H1 (cell line): ENCODE results near the gene PBX3. TPM values are rescaled to one million over a fixed set of nuclear protein-coding genes. Genes with fewer than 3 reads are reported as not detected.

Source experiments
- CTCF ChIA-PET: fragments of 300-600 bp; sonication (Branson Sonifier 250); formaldehyde crosslinking; loops from one replicate; lab custom pipeline; 2021; ENCODE audit not compliant: partially characterized antibody; lab: Charles Lee
- POLR2A ChIA-PET: fragments of 300-600 bp; sonication (Branson Sonifier 250); formaldehyde crosslinking; loops from one replicate; lab custom pipeline; 2021; ENCODE audit warnings: inconsistent platforms; ENCODE audit not compliant: partially characterized antibody; lab: Charles Lee
- DNase-seq, 2 experiments: peaks; one replicate each; pipeline versions ENCODE4 v3.0.0 to v3.0.0-alpha.2; 2010 to 2022; ENCODE audit warnings: low spot score in 2 of 2, low read depth in 1 of 2, mixed read lengths in 1 of 2
- FAIRE-seq: peaks from 2 replicates; lab custom pipeline; 2011; peaks lifted over from hg19 to GRCh38; lab: Jason Lieb, UNC
- H2AFZ ChIP-seq: 2 replicates; pipeline ENCODE4 v1.8.1; 2012; ENCODE audit warnings: low read length, inconsistent platforms
- H2AK5ac ChIP-seq: 2 replicates; pipeline ENCODE4 v1.6.1; 2013; ENCODE audit warnings: low read depth, low read length
- H2BK120ac ChIP-seq: replicated peaks from 2 replicates; pipeline ENCODE3; 2013; ENCODE audit warnings: low read depth, low read length, inconsistent platforms
- H2BK12ac ChIP-seq: 2 replicates; pipeline ENCODE4 v1.6.1; 2013; ENCODE audit warnings: low read depth, low read length
- H2BK15ac ChIP-seq: 2 replicates; pipeline ENCODE4 v1.6.1; 2013; ENCODE audit warnings: low read length
- H2BK20ac ChIP-seq: 2 replicates; pipeline ENCODE4 v1.6.1; 2013; ENCODE audit warnings: low read length
- H2BK5ac ChIP-seq: 2 replicates; pipeline ENCODE4 v1.6.1; 2013; ENCODE audit warnings: low read depth, low read length
- H3K14ac ChIP-seq: 2 replicates; pipeline ENCODE4 v1.6.1; 2013; ENCODE audit warnings: inconsistent platforms; ENCODE audit not compliant: insufficient read length
- H3K18ac ChIP-seq: 2 replicates; pipeline ENCODE4 v1.6.1; 2013; ENCODE audit warnings: low read length; ENCODE audit errors: extremely low read depth
- H3K23ac ChIP-seq: 2 replicates; pipeline ENCODE4 v1.6.1; 2013; ENCODE audit warnings: inconsistent platforms; ENCODE audit not compliant: insufficient read length
- H3K23me2 ChIP-seq: 2 replicates; pipeline ENCODE4 v1.6.1; 2013; ENCODE audit warnings: low read depth, low read length
- H3K27ac ChIP-seq: 2 replicates; pipeline ENCODE4 v1.6.1; 2011; ENCODE audit warnings: low read depth, low read length, inconsistent platforms
- H3K27me3 ChIP-seq, 4 experiments: replicated peaks in 1 of 4; 1 replicate in 1 of 4; 2 replicates in 3 of 4; pipeline versions ENCODE4 v1.6.1 to v1.8.1; 2011 to 2013; ENCODE audit warnings: low read length in 3 of 4, mild to moderate bottlenecking in 3 of 4, inconsistent platforms in 2 of 4, mixed read lengths in 2 of 4, moderate library complexity in 1 of 4; ENCODE audit not compliant: control insufficient read depth in 3 of 4, insufficient read depth in 3 of 4; ENCODE audit errors: extremely low read depth in 1 of 4
- H3K36me3 ChIP-seq, 4 experiments: 2 replicates each; pipeline versions ENCODE4 v1.6.1 to v1.8.1; 2011 to 2013; ENCODE audit warnings: mild to moderate bottlenecking in 4 of 4, low read length in 3 of 4, moderate library complexity in 2 of 4, control low read depth in 1 of 4, inconsistent platforms in 1 of 4; ENCODE audit not compliant: insufficient read depth in 4 of 4, control insufficient read depth in 2 of 4
- H3K4ac ChIP-seq: replicated peaks from 2 replicates; pipeline ENCODE3; 2013; ENCODE audit warnings: low read length, low read depth, mixed read lengths, inconsistent platforms; ENCODE audit not compliant: insufficient read length
- H3K4me1 ChIP-seq, 4 experiments: replicated peaks in 1 of 4; 1 replicate in 1 of 4; 2 replicates in 3 of 4; pipeline versions ENCODE4 v1.6.1 to v1.8.1; 2011 to 2013; ENCODE audit warnings: low read length in 3 of 4, inconsistent platforms in 2 of 4, mixed read lengths in 1 of 4; ENCODE audit not compliant: insufficient read depth in 4 of 4, control insufficient read depth in 3 of 4
- H3K4me2 ChIP-seq, 2 experiments: 2 replicates each; pipeline versions ENCODE4 v1.6.1 to v1.8.1; 2011 to 2013; ENCODE audit warnings: low read depth in 2 of 2, low read length in 2 of 2, control low read depth in 1 of 2, inconsistent platforms in 1 of 2, mild to moderate bottlenecking in 1 of 2; ENCODE audit not compliant: insufficient read depth in 1 of 2
- H3K4me3 ChIP-seq, 4 experiments: fragments of 200-600, 300-600 bp in 1 of 4; sonication (generic), shearing (Covaris generic), sonication (Bioruptor Twin) in 1 of 4; 2 replicates each; pipeline versions ENCODE4 v1.5.1 to v1.8.1; 2011 to 2016; ENCODE audit warnings: low read length in 4 of 4, low read depth in 3 of 4, control low read depth in 2 of 4, inconsistent platforms in 2 of 4, mild to moderate bottlenecking in 2 of 4, mixed read lengths in 1 of 4, moderate library complexity in 1 of 4; ENCODE audit not compliant: insufficient read depth in 2 of 4; ENCODE audit errors: extremely low read depth in 1 of 4
- H3K56ac ChIP-seq: replicated peaks from 2 replicates; pipeline ENCODE3; 2013; ENCODE audit warnings: low read depth, mild to moderate bottlenecking, mixed read lengths, low read length, inconsistent platforms; ENCODE audit not compliant: insufficient read length
- H3K79me1 ChIP-seq: 2 replicates; pipeline ENCODE4 v1.6.1; 2013; ENCODE audit warnings: low read depth, low read length, control low read depth
- H3K79me2 ChIP-seq, 2 experiments: 2 replicates each; pipeline versions ENCODE4 v1.6.1 to v1.8.1; 2012 to 2013; ENCODE audit warnings: low read length in 2 of 2, mild to moderate bottlenecking in 2 of 2, inconsistent platforms in 1 of 2; ENCODE audit not compliant: insufficient read depth in 2 of 2, control insufficient read depth in 1 of 2
- H3K9ac ChIP-seq, 4 experiments: replicated peaks in 1 of 4; 1 replicate in 1 of 4; 2 replicates in 3 of 4; pipeline versions ENCODE4 v1.6.1 to v1.8.1; 2011 to 2013; ENCODE audit warnings: low read depth in 3 of 4, low read length in 3 of 4, control low read depth in 2 of 4, mild to moderate bottlenecking in 2 of 4, moderate library complexity in 2 of 4, inconsistent platforms in 1 of 4; ENCODE audit errors: extremely low read depth in 1 of 4
- H3K9me3 ChIP-seq, 2 experiments: 2 replicates each; pipeline versions ENCODE4 v1.6.1 to v1.8.1; 2012 to 2013; ENCODE audit warnings: mild to moderate bottlenecking in 2 of 2, moderate library complexity in 2 of 2, control low read depth in 1 of 2, inconsistent platforms in 1 of 2, low read depth in 1 of 2, low read length in 1 of 2, mixed read lengths in 1 of 2; ENCODE audit not compliant: insufficient read depth in 2 of 2
- H4K20me1 ChIP-seq, 2 experiments: replicated peaks in 1 of 2; 2 replicates each; pipeline versions ENCODE3 to v1.8.1; 2011 to 2013; ENCODE audit warnings: inconsistent platforms in 2 of 2, low read length in 2 of 2, mild to moderate bottlenecking in 1 of 2; ENCODE audit not compliant: insufficient read depth in 2 of 2, control insufficient read depth in 1 of 2
- H4K5ac ChIP-seq: 2 replicates; pipeline ENCODE4 v1.6.1; 2013; ENCODE audit warnings: low read length, low read depth, mixed read lengths, inconsistent platforms; ENCODE audit not compliant: insufficient read length
- H4K8ac ChIP-seq: 2 replicates; pipeline ENCODE4 v1.8.0; 2013; ENCODE audit warnings: mild to moderate bottlenecking, moderate library complexity, low read length, inconsistent platforms; ENCODE audit not compliant: insufficient read depth; ENCODE audit errors: extremely low read depth
- H4K91ac ChIP-seq: replicated peaks from 2 replicates; pipeline ENCODE3; 2013; ENCODE audit warnings: low read length, mixed read lengths, inconsistent platforms; ENCODE audit not compliant: insufficient read length
- CTBP2 ChIP-seq: IDR thresholded peaks from 2 replicates; pipeline ENCODE4 v1.7.0; 2011; ENCODE audit warnings: borderline replicate concordance, mild to moderate bottlenecking, moderate library complexity, mixed read lengths, low read length; ENCODE audit not compliant: insufficient read depth, insufficient read length
- EZH2 ChIP-seq: fragments of 200-600 bp; sonication (generic); IDR thresholded peaks from 2 replicates; pipeline ENCODE4 v1.7.1; 2012; ENCODE audit warnings: low read depth, mild to moderate bottlenecking, moderate library complexity, low read length, inconsistent platforms; ENCODE audit not compliant: severe bottlenecking
- HDAC2 ChIP-seq, 2 experiments: fragments of 300-600 bp in 1 of 2; sonication (generic) in 1 of 2; IDR thresholded peaks; 2 replicates each; pipeline ENCODE4 v1.6.1; 2011 to 2012; ENCODE audit warnings: low read depth in 2 of 2, low read length in 2 of 2, mild to moderate bottlenecking in 2 of 2, moderate library complexity in 2 of 2, borderline replicate concordance in 1 of 2, inconsistent platforms in 1 of 2
- JUN ChIP-seq: IDR thresholded peaks from 2 replicates; pipeline ENCODE4 v1.6.1; 2011; ENCODE audit warnings: low read depth, mild to moderate bottlenecking, improper control_type of control experiment, low read length
- PHF8 ChIP-seq: fragments of 200-600 bp; sonication (generic); conservative IDR thresholded peaks from 2 replicates; pipeline ENCODE4 v1.7.1; 2012; ENCODE audit warnings: low read depth, mild to moderate bottlenecking, inconsistent platforms, low read length, moderate library complexity
- POLR2A ChIP-seq, 2 experiments: IDR thresholded peaks; 1 replicate in 1 of 2; 2 replicates in 1 of 2; pipeline ENCODE4 v1.6.1; 2011; ENCODE audit warnings: low read depth in 2 of 2, low read length in 2 of 2, mild to moderate bottlenecking in 2 of 2; ENCODE audit errors: control extremely low read depth in 1 of 2
- POLR2AphosphoS5 ChIP-seq: IDR thresholded peaks from 2 replicates; pipeline ENCODE4 v1.6.1; 2011; ENCODE audit warnings: low read depth, low read length
- RNF2 ChIP-seq: fragments of 200-900, 300-1000 bp; sonication (generic); IDR thresholded peaks from 2 replicates; pipeline ENCODE4 v1.7.1; 2016; ENCODE audit warnings: borderline replicate concordance, low read depth, mild to moderate bottlenecking, antibody characterized with exemption, low read length; ENCODE audit not compliant: poor library complexity, severe bottlenecking; ENCODE audit errors: missing control alignments
- SIN3A ChIP-seq, 2 experiments: IDR thresholded peaks in 1 of 2; conservative IDR thresholded peaks in 1 of 2; 2 replicates each; pipeline ENCODE4 v1.6.1; 2011 to 2012; ENCODE audit warnings: low read length in 2 of 2, improper control_type of control experiment in 1 of 2, low read depth in 1 of 2, mild to moderate bottlenecking in 1 of 2
- SIRT6 ChIP-seq: IDR thresholded peaks from one replicate; pipeline ENCODE4 v1.7.1; 2012; ENCODE audit warnings: low read length, inconsistent platforms
- SP2 ChIP-seq: IDR thresholded peaks from 2 replicates; pipeline ENCODE4 v1.6.1; 2012; ENCODE audit warnings: mild to moderate bottlenecking, low read length, inconsistent platforms
- SRF ChIP-seq: IDR thresholded peaks from 2 replicates; pipeline ENCODE4 v1.6.1; 2011; ENCODE audit warnings: mild to moderate bottlenecking, low read depth, low read length, moderate library complexity
- TBP ChIP-seq: IDR thresholded peaks from 2 replicates; pipeline ENCODE4 v1.6.1; 2011; ENCODE audit warnings: low read depth, low read length, improper control_type of control experiment
- ZNF274 ChIP-seq: IDR thresholded peaks from 2 replicates; pipeline ENCODE4 v1.7.0; 2012; ENCODE audit warnings: low read length, borderline replicate concordance; ENCODE audit errors: extremely low read depth
- WGBS, 2 experiments: shearing (Covaris generic) in 1 of 2; methylation state at CpG; one replicate each; pipeline versions ENCODE4 v1.1.6 to v1.1.7; 2013 to 2015; ENCODE audit warnings: low lambda C conversion rate in 2 of 2, mixed read lengths in 2 of 2, inconsistent platforms in 1 of 2, low coverage in 1 of 2, missing lambda C conversion rate in 1 of 2; ENCODE audit not compliant: insufficient replicate concordance in 2 of 2, insufficient coverage in 1 of 2, insufficient read length in 1 of 2; ENCODE audit errors: extremely low coverage in 1 of 2, missing lambda C conversion rate in 1 of 2; 5-methylcytosine and 5-hydroxymethylcytosine counted together
- polyA plus RNA-seq, 7 experiments: library from polyadenylated mRNA; depleted of rRNA in 3 of 7; stranded (reverse) in 5 of 7; unstranded in 2 of 7; fragments of >200 nt in 5 of 7; fragments of 200-250 nt in 2 of 7; gene quantifications; 1 replicate in 5 of 7; 2 replicates in 1 of 7; 4 replicates in 1 of 7; pipeline versions ENCODE4 v1.2.1 to v1.2.3, GENCODE V29; 2011 to 2013; ENCODE audit warnings: missing spikeins in 2 of 7, mixed read lengths in 2 of 7
- total RNA-seq: library from RNA; stranded (reverse); fragmentation: NEBNext Ultra II Directional; extraction: Animal tissue kit (Norgen Biotek cat#: 25700); gene quantifications from 2 replicates; pipeline ENCODE4 v1.2.1, GENCODE V29; 2021

The PBX3 gene
- total and polyA plus RNA-seq, 2 of the 8 experiments (the other 6 are each of a cell fraction or from before 2014, with no cell fraction given), result 22.7 to 44.3 TPM

GRCh38 chr9:125889112-125889475 lies 141.9 kb downstream of the PBX3 start:
- Histone ChIP-seq H3K4me3 (peak overlapping the region; percentile 57 to 65 (median 60)), H3K23ac (no peak overlapping the region), H3K36me3 (no peaks in the 10 kb centered on the region), H3K27ac (no peak overlapping the region), H2AFZ (no peak overlapping the region), H2AK5ac (no peak overlapping the region), H3K14ac (no peak overlapping the region), H2BK15ac (no peak overlapping the region), H4K91ac (no peak overlapping the region), H4K8ac (no peak overlapping the region), H3K27me3 (no peaks in the 10 kb centered on the region), H2BK20ac (no peak overlapping the region), H3K4me2 (peak overlapping the region; percentile 90 to 97), H3K18ac (no peak overlapping the region; the same call in 1 of the 2 replicates), H3K79me1 (no peaks in the 10 kb centered on the region), H3K9ac (peak overlapping the region in 2 of 4 experiments; percentile 6 to 10; a peak in 2 of 7 replicates), H3K79me2 (peaks cover 0 to 85% of the 10 kb centered on the region in 2 experiments; a peak in 2 of 4 replicates), H2BK5ac (no peak overlapping the region), H2BK12ac (no peak overlapping the region), H3K56ac (no peak overlapping the region), H3K9me3 (no peaks in the 10 kb centered on the region), H3K4me1 (peaks cover 3 to 33% (median 9%) of the 10 kb centered on the region in 4 experiments), H3K4ac (no peak overlapping the region), H4K20me1 (peaks cover 0 to under 1% of the 10 kb centered on the region in 2 experiments), H4K5ac (no peak overlapping the region), H3K23me2 (peaks cover 2% of the 10 kb centered on the region; the same call in 1 of the 2 replicates), H2BK120ac (no peak overlapping the region)
- 13% methylated on average over 21 of the region's 21 CpGs; no CpG with 5 or more reads in 1 of the 2 experiments for WGBS, 2 experiments
- DNase-seq (no peak), FAIRE-seq (no peak)
- ChIA-PET CTCF (no interaction called here), POLR2A (no interaction called here)
- no peak for TF ChIP-seq RNF2
- TF ChIP-seq SP2, result no peak
- TF ChIP-seq SRF, result no peak
- TF ChIP-seq JUN, result no peak
- no peak for TF ChIP-seq ZNF274
- no peak for TF ChIP-seq PHF8
- no peak for TF ChIP-seq CTBP2
- TF ChIP-seq TBP, result no peak
- TF ChIP-seq SIRT6, result no peak
- TF ChIP-seq POLR2AphosphoS5, result no peak
- TF ChIP-seq POLR2A (IDR thresholded peaks at IDR 0.05; ENCODE audit: control extremely low read depth in 1 of 2, low read depth in 2 of 2, low read length in 2 of 2), result no peak
- no peak for TF ChIP-seq SIN3A (conservative IDR thresholded peaks at IDR 0.05 in 1 of 2, IDR thresholded peaks at IDR 0.05 in 1 of 2; ENCODE audit: low read depth in 1 of 2, low read length in 2 of 2)
- TF ChIP-seq EZH2, result no peak
- TF ChIP-seq HDAC2 (IDR thresholded peaks at IDR 0.05; ENCODE audit: borderline replicate concordance in 1 of 2, low read depth in 2 of 2, low read length in 2 of 2), result no peak
